ENCODE results near the gene XYLT1.

Gene XYLT1

DNA sequence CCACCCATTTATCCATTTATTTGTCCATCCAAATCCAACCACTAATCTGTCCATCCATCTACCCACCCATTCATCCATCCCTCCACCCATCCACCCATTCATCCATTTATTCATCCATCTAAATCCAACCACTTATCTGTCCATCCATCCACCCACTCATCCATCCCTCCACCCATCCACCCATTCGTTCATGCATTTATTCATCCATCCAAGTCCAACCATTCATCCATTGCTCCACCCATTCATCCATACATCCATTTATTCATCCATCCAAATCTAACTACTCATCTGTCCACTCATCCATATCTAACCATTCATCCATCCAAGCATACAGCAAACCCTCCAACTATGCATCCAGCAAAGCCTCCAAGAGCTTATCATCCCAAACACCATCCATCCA is 267.3 kb downstream of the XYLT1 start:
- Histone ChIP-seq H3K4me3 (no peak overlapping the region), H3K27ac (no peak overlapping the region)
- DNase-seq (ENCODE audit: low spot score), result no peak
- TF ChIP-seq CTCF (IDR thresholded peaks at IDR 0.05), result no peak

- Histone ChIP-seq H3K27ac (no peak overlapping the region), H3K4me3 (no peak overlapping the region)
- DNase-seq (ENCODE audit: low spot score), result no peak
- no peak for TF ChIP-seq CTCF (IDR thresholded peaks at IDR 0.05)
Measured at GRCh38 chr16:17199135-17199534, 271.6 kb downstream of the XYLT1 start.

GRCh38 chr16:17196526-17196925 is 274.2 kb downstream of the XYLT1 start:
- no peak for TF ChIP-seq CTCF (IDR thresholded peaks at IDR 0.05)
- H3K4me3 ChIP-seq, result no peak overlapping the region
- DNase-seq (ENCODE audit: low spot score), result no peak
- H3K27ac ChIP-seq, result no peak overlapping the region

- DNase-seq (ENCODE audit: low spot score), result no peak
- peak; percentile 48 for TF ChIP-seq CTCF (IDR thresholded peaks at IDR 0.05)
- Histone ChIP-seq H3K27ac (no peak overlapping the region), H3K4me3 (no peak overlapping the region)
Measured at GRCh38 chr16:17194190-17194780, 276.5 kb downstream of the XYLT1 start.

- Histone ChIP-seq H3K27ac (no peak overlapping the region), H3K4me3 (no peak overlapping the region)
- DNase-seq (ENCODE audit: low spot score), result no peak
- no peak for TF ChIP-seq CTCF (IDR thresholded peaks at IDR 0.05)
Measured at GRCh38 chr16:17193566-17194100, 277.1 kb downstream of the XYLT1 start.

- H3K27ac ChIP-seq, result no peak overlapping the region
- H3K4me3 ChIP-seq, result no peak overlapping the region
- no peak for TF ChIP-seq CTCF (IDR thresholded peaks at IDR 0.05)
- DNase-seq (ENCODE audit: low spot score), result no peak
Measured at GRCh38 chr16:17184026-17184425, 286.7 kb downstream of the XYLT1 start.
